HepG2 (cell line): Measurements from ENCODE around the gene RNGTT. TPM values are rescaled to one million over a fixed set of nuclear protein-coding genes. Genes with fewer than 3 reads are reported as not detected.
A peak's percentile ranks its signal among the peaks of the same experiment; 100 is the strongest.

ENCODE experiments used
- AHDC1 ChIP-seq: sonication (generic); formaldehyde crosslinking; IDR thresholded peaks from 2 replicates; pipeline ENCODE4 v1.5.1; 2020; ENCODE audit warnings: mild to moderate bottlenecking, missing genetic modification reagents, borderline replicate concordance
- ARID3A ChIP-seq: IDR thresholded peaks from 2 replicates; pipeline ENCODE4 v1.6.1; 2012; ENCODE audit warnings: low read depth, low read length, improper control_type of control experiment
- ELF4 ChIP-seq: sonication (generic); formaldehyde crosslinking; IDR thresholded peaks from 2 replicates; pipeline ENCODE4 v1.5.0; 2020; ENCODE audit warnings: missing genetic modification reagents, mild to moderate bottlenecking, moderate library complexity, borderline replicate concordance
- ETS1 ChIP-seq: sonication (generic); formaldehyde crosslinking; IDR thresholded peaks from 2 replicates; pipeline ENCODE4 v1.4.0; 2020; ENCODE audit warnings: missing genetic modification reagents
- FOSL2 ChIP-seq: sonication (generic); formaldehyde crosslinking; IDR thresholded peaks from 2 replicates; pipeline ENCODE4 v1.4.0; 2020; ENCODE audit warnings: missing genetic modification reagents
- FOXP4 ChIP-seq: sonication (generic); formaldehyde crosslinking; IDR thresholded peaks from 2 replicates; pipeline ENCODE4 v1.4.0; 2020; ENCODE audit warnings: missing genetic modification reagents
- HOMEZ ChIP-seq: IDR thresholded peaks from 2 replicates; pipeline ENCODE4 v1.6.1; 2016; ENCODE audit warnings: low read depth
- HOXA5 ChIP-seq: sonication (generic); formaldehyde crosslinking; IDR thresholded peaks from 2 replicates; pipeline ENCODE4 v1.4.0; 2020; ENCODE audit warnings: missing genetic modification reagents
- KDM6A ChIP-seq: IDR thresholded peaks from 2 replicates; pipeline ENCODE4 v1.6.1; 2016; ENCODE audit warnings: low read depth
- KMT2A ChIP-seq: sonication (generic); formaldehyde crosslinking; IDR thresholded peaks from 2 replicates; pipeline ENCODE4 v1.4.0; 2020; ENCODE audit warnings: missing genetic modification reagents
- MEF2D ChIP-seq: sonication (generic); formaldehyde crosslinking; IDR thresholded peaks from 2 replicates; pipeline ENCODE4 v1.5.1; 2020; ENCODE audit warnings: mild to moderate bottlenecking, missing genetic modification reagents
- RARA ChIP-seq: IDR thresholded peaks from 2 replicates; pipeline ENCODE4 v1.6.1; 2016; ENCODE audit warnings: missing genetic modification reagents, missing compliant biosample characterization
- SOX6 ChIP-seq, 2 experiments: fragments of 450-650 bp in 1 of 2; sonication (generic) in 1 of 2; formaldehyde crosslinking in 1 of 2; IDR thresholded peaks; 2 replicates each; pipeline versions ENCODE4 v1.4.0 to v1.6.1; 2017 to 2020; ENCODE audit warnings: antibody characterized with exemption in 1 of 2, mild to moderate bottlenecking in 1 of 2, missing genetic modification reagents in 1 of 2
- ZBTB7A ChIP-seq: sonication (generic); formaldehyde crosslinking; IDR thresholded peaks from 2 replicates; pipeline ENCODE4 v1.8.0; 2022; ENCODE audit warnings: mild to moderate bottlenecking, missing genetic modification reagents
- polyA plus RNA-seq, 8 experiments: library from polyadenylated mRNA; depleted of rRNA in 3 of 8; stranded (reverse) in 7 of 8; unstranded in 1 of 8; fragments of >200 nt; fragmentation: Illumina TruSeq in 4 of 8; extraction: Trizol in 4 of 8; gene quantifications; 2 replicates each; pipeline versions ENCODE4 v1.2.1 to v1.2.3, GENCODE V29; 2011 to 2016; ENCODE audit warnings: low read depth in 4 of 8, missing spikeins in 1 of 8, mixed read lengths in 1 of 8; ENCODE audit not compliant: insufficient read depth in 1 of 8
- total RNA-seq, 5 experiments: library from RNA; depleted of rRNA; stranded (reverse); fragments of >200 nt; fragmentation: Illumina TruSeq; extraction: Trizol; gene quantifications; 2 replicates each; pipeline ENCODE4 v1.2.3, GENCODE V29; 2016; ENCODE audit warnings: low read depth in 1 of 5

Gene RNGTT
- total and polyA plus RNA-seq, 2 of the 13 experiments (the other 11 are each of a cell fraction or from before 2014, with no cell fraction given), result 6.0 to 22.6 TPM

GRCh38 chr6:88840796-88841539 is 122.5 kb downstream of the RNGTT start (continued):
- TF ChIP-seq ELF4 (CRISPR knock-in tag), result no peak
- TF ChIP-seq HOMEZ (CRISPR knock-in tag), result peak; percentile 85; the same call in 1 of the 2 replicates
- no peak for TF ChIP-seq HOXA5 (CRISPR knock-in tag)
- peak; percentile 71 for TF ChIP-seq FOXP4 (CRISPR knock-in tag)
- TF ChIP-seq ETS1 (CRISPR knock-in tag), result no peak
- peak; percentile 48; the same call in 1 of the 2 replicates for TF ChIP-seq RARA (CRISPR knock-in tag)
- no peak for TF ChIP-seq FOSL2 (CRISPR knock-in tag)
- TF ChIP-seq ARID3A, result peak; percentile 77
- TF ChIP-seq AHDC1 (CRISPR knock-in tag), result peak; percentile 49; the same call in 1 of the 2 replicates
- TF ChIP-seq MEF2D (CRISPR knock-in tag), result no peak
- TF ChIP-seq SOX6 (IDR thresholded peaks at IDR 0.05), result no peak
- peak; percentile 67 for TF ChIP-seq SOX6 (CRISPR knock-in tag; IDR thresholded peaks at IDR 0.05)
- TF ChIP-seq KMT2A, result no peak
- no peak for TF ChIP-seq KDM6A
- no peak for TF ChIP-seq ZBTB7A (CRISPR knock-in tag)
